Mesenchymal stem cell (in vitro differentiated cells and primary cell): ENCODE measurements around the gene CD9.
A peak's percentile ranks its signal among the peaks of the same experiment; 100 is the strongest.

Experiments used
- DNase-seq: peaks from one replicate; pipeline ENCODE4 v3.0.0-alpha.2; 2013
- H2AFZ ChIP-seq: one replicate; pipeline ENCODE4 v1.6.1; 2013; ENCODE audit warnings: low read depth, mild to moderate bottlenecking, control low read depth, inconsistent platforms, low read length, moderate library complexity
- H2AK5ac ChIP-seq: 2 replicates; pipeline ENCODE4 v1.6.1; 2013; ENCODE audit warnings: low read length, moderate library complexity, mild to moderate bottlenecking, inconsistent platforms; ENCODE audit not compliant: severe bottlenecking
- H2BK120ac ChIP-seq: one replicate; pipeline ENCODE4 v1.6.1; 2013; ENCODE audit warnings: low read depth, mild to moderate bottlenecking, inconsistent platforms, low read length, moderate library complexity
- H2BK12ac ChIP-seq, 2 experiments: one replicate each; pipeline ENCODE4 v1.6.1; 2013; ENCODE audit warnings: inconsistent platforms in 2 of 2, low read length in 2 of 2, mild to moderate bottlenecking in 2 of 2, moderate library complexity in 2 of 2, control low read depth in 1 of 2
- H2BK15ac ChIP-seq: one replicate; pipeline ENCODE4 v1.6.1; 2013; ENCODE audit warnings: mild to moderate bottlenecking, low read depth, inconsistent platforms; ENCODE audit not compliant: poor library complexity, severe bottlenecking
- H2BK5ac ChIP-seq: 2 replicates; pipeline ENCODE4 v1.6.1; 2013; ENCODE audit warnings: low read depth, mild to moderate bottlenecking, low read length, control low read depth, inconsistent platforms; ENCODE audit not compliant: poor library complexity, severe bottlenecking
- H3K14ac ChIP-seq, 2 experiments: one replicate each; pipeline ENCODE4 v1.6.1; 2013; ENCODE audit warnings: inconsistent platforms in 2 of 2, low read length in 2 of 2, control low read depth in 1 of 2, mild to moderate bottlenecking in 1 of 2, moderate library complexity in 1 of 2
- H3K18ac ChIP-seq, 2 experiments: one replicate each; pipeline ENCODE4 v1.6.1; 2013; ENCODE audit warnings: inconsistent platforms in 2 of 2, low read length in 2 of 2, control low read depth in 1 of 2, low read depth in 1 of 2, mild to moderate bottlenecking in 1 of 2
- H3K23ac ChIP-seq, 2 experiments: one replicate each; pipeline ENCODE4 v1.6.1; 2013; ENCODE audit warnings: inconsistent platforms in 2 of 2, low read length in 2 of 2, mild to moderate bottlenecking in 2 of 2, moderate library complexity in 2 of 2, control low read depth in 1 of 2
- H3K27ac ChIP-seq: 2 replicates; pipeline ENCODE4 v1.5.1; 2013; ENCODE audit warnings: mild to moderate bottlenecking, moderate library complexity, low read length, control low read depth, inconsistent platforms; ENCODE audit not compliant: poor library complexity, severe bottlenecking
- H3K27me3 ChIP-seq, 2 experiments: 2 replicates each; pipeline versions ENCODE4 v1.6.1 to v1.7.0; 2013; ENCODE audit warnings: low read length in 2 of 2, mild to moderate bottlenecking in 2 of 2, moderate library complexity in 2 of 2, control low read depth in 1 of 2, inconsistent platforms in 1 of 2; ENCODE audit not compliant: control insufficient read depth in 1 of 2, insufficient read depth in 1 of 2
- H3K36me3 ChIP-seq, 2 experiments: 2 replicates each; pipeline versions ENCODE4 v1.6.1 to v1.7.0; 2013; ENCODE audit warnings: low read length in 2 of 2, control low read depth in 1 of 2, inconsistent platforms in 1 of 2, low read depth in 1 of 2, mild to moderate bottlenecking in 1 of 2; ENCODE audit not compliant: insufficient read depth in 2 of 2, control insufficient read depth in 1 of 2
- H3K4ac ChIP-seq, 2 experiments: one replicate each; pipeline ENCODE4 v1.6.1; 2013; ENCODE audit warnings: inconsistent platforms in 2 of 2, low read length in 2 of 2, mild to moderate bottlenecking in 2 of 2, moderate library complexity in 2 of 2, control low read depth in 1 of 2, low read depth in 1 of 2
- H3K4me1 ChIP-seq: 2 replicates; pipeline ENCODE4 v1.6.1; 2013; ENCODE audit warnings: low read depth, low read length, control low read depth; ENCODE audit not compliant: control insufficient read depth, insufficient read depth
- H3K4me2 ChIP-seq: 2 replicates; pipeline ENCODE4 v1.6.1; 2013; ENCODE audit warnings: low read length, mild to moderate bottlenecking, inconsistent platforms; ENCODE audit not compliant: poor library complexity, severe bottlenecking
- H3K4me3 ChIP-seq, 2 experiments: 2 replicates each; pipeline versions ENCODE4 v1.5.1 to v1.7.0; 2013; ENCODE audit warnings: low read length in 2 of 2, mild to moderate bottlenecking in 2 of 2, control low read depth in 1 of 2, low read depth in 1 of 2; ENCODE audit not compliant: insufficient read depth in 1 of 2
- H3K79me1 ChIP-seq: replicated peaks from 2 replicates; pipeline ENCODE4 v1.6.1; 2013; ENCODE audit warnings: mild to moderate bottlenecking, control low read depth, low read length, inconsistent platforms; ENCODE audit not compliant: poor library complexity, severe bottlenecking
- H3K9ac ChIP-seq: 2 replicates; pipeline ENCODE4 v1.7.0; 2013; ENCODE audit warnings: mild to moderate bottlenecking, low read length, moderate library complexity
- H3K9me3 ChIP-seq: 2 replicates; pipeline ENCODE4 v1.7.0; 2013; ENCODE audit warnings: mild to moderate bottlenecking, low read length; ENCODE audit not compliant: control insufficient read depth
- H4K8ac ChIP-seq: one replicate; pipeline ENCODE4 v1.6.1; 2013; ENCODE audit warnings: inconsistent platforms, mild to moderate bottlenecking, low read length, moderate library complexity
- H4K91ac ChIP-seq: one replicate; pipeline ENCODE4 v1.6.1; 2013; ENCODE audit warnings: mild to moderate bottlenecking, low read length, inconsistent platforms
- WGBS: methylation state at CpG from one replicate; pipeline ENCODE4 v1.1.7; 2013; ENCODE audit warnings: mixed read lengths; 5-methylcytosine and 5-hydroxymethylcytosine counted together

CD9 gene

GRCh38 chr12:6277982-6278438 is 77.8 kb downstream of the CD9 start:
- peak overlapping the region; percentile 91 for H4K8ac ChIP-seq
- H3K14ac ChIP-seq, result peak overlapping the region in 1 of 2 experiments; percentile 44
- H3K4me3 ChIP-seq, result peak overlapping the region in 1 of 2 experiments; percentile 70
- H2BK15ac ChIP-seq, result peak overlapping the region; percentile 87
- WGBS, result 66% methylated on average over 15 of the region's 15 CpGs
- H3K79me1 ChIP-seq, result no peaks in the 10 kb centered on the region
- peak overlapping the region in 1 of 2 experiments; percentile 50 for H2BK12ac ChIP-seq
- peak overlapping the region; percentile 87 for H3K9ac ChIP-seq
- H3K4me1 ChIP-seq, result peaks cover 35% of the 10 kb centered on the region
- peak overlapping the region; percentile 84 for H3K4me2 ChIP-seq
- peak overlapping the region; percentile 30 for H2AFZ ChIP-seq
- H3K27me3 ChIP-seq, result peaks cover 0 to 11% of the 10 kb centered on the region in 2 experiments
- peak overlapping the region; percentile 87 for H4K91ac ChIP-seq
- H3K9me3 ChIP-seq, result no peaks in the 10 kb centered on the region
- peak overlapping the region; percentile 29 to 65 for H3K4ac ChIP-seq
- peak overlapping the region; percentile 68 to 82 for H3K18ac ChIP-seq
- peak overlapping the region; percentile 94 for H2BK120ac ChIP-seq
- H3K23ac ChIP-seq, result no peak overlapping the region
- no peak for DNase-seq
- H3K27ac ChIP-seq, result no peak overlapping the region
- no peak overlapping the region for H2BK5ac ChIP-seq
- no peaks in the 10 kb centered on the region for H3K36me3 ChIP-seq
- H2AK5ac ChIP-seq, result no peak overlapping the region

GRCh38 chr12:6278439-6279255 is 78.4 kb downstream of the CD9 start:
- Histone ChIP-seq H3K79me1 (no peaks in the 10 kb centered on the region), H3K36me3 (no peaks in the 10 kb centered on the region), H3K18ac (peak overlapping the region; percentile 82 to 92), H2BK15ac (peak overlapping the region; percentile 87), H2BK5ac (peak overlapping the region; percentile 67), H3K9me3 (no peaks in the 10 kb centered on the region), H3K4me2 (peak overlapping the region; percentile 84), H3K4me1 (peaks cover 33% of the 10 kb centered on the region), H2AK5ac (no peak overlapping the region), H2BK12ac (peak overlapping the region; percentile 88 to 99), H3K27ac (no peak overlapping the region), H3K4me3 (peak overlapping the region; percentile 69 to 70), H3K9ac (peak overlapping the region; percentile 87), H3K27me3 (peaks cover 0 to 8% of the 10 kb centered on the region in 2 experiments), H3K23ac (no peak overlapping the region), H4K8ac (peak overlapping the region; percentile 91), H2BK120ac (peak overlapping the region; percentile 94), H2AFZ (peak overlapping the region; percentile 30), H3K4ac (peak overlapping the region; percentile 29 to 90), H4K91ac (peak overlapping the region; percentile 87), H3K14ac (peak overlapping the region; percentile 44 to 88)
- DNase-seq, result peak; percentile 81
- 16% methylated on average over 67 of the region's 88 CpGs for WGBS

GRCh38 chr12:6279256-6279628 is 79.0 kb downstream of the CD9 start:
- H2AFZ ChIP-seq, result peak overlapping the region; percentile 7
- 89% methylated on average over 12 of the region's 12 CpGs for WGBS
- H2BK12ac ChIP-seq, result peak overlapping the region; percentile 88 to 99
- DNase-seq, result no peak
- peak overlapping the region; percentile 72 to 92 for H3K18ac ChIP-seq
- H4K8ac ChIP-seq, result peak overlapping the region; percentile 89
- H3K4ac ChIP-seq, result peak overlapping the region; percentile 61 to 90
- peak overlapping the region; percentile 72 for H3K27ac ChIP-seq
- peak overlapping the region; percentile 79 for H2AK5ac ChIP-seq
- H3K27me3 ChIP-seq, result peaks cover 0 to 3% of the 10 kb centered on the region in 2 experiments
- H3K36me3 ChIP-seq, result no peaks in the 10 kb centered on the region
- peak overlapping the region; percentile 45 for H3K9ac ChIP-seq
- peak overlapping the region; percentile 51 for H2BK120ac ChIP-seq
- H2BK5ac ChIP-seq, result peak overlapping the region; percentile 33
- H3K4me3 ChIP-seq, result peak overlapping the region in 1 of 2 experiments; percentile 44
- peaks cover 33% of the 10 kb centered on the region for H3K4me1 ChIP-seq
- H3K23ac ChIP-seq, result no peak overlapping the region
- no peak overlapping the region for H3K14ac ChIP-seq
- H3K9me3 ChIP-seq, result no peaks in the 10 kb centered on the region
- no peak overlapping the region for H3K4me2 ChIP-seq
- peak overlapping the region; percentile 96 for H4K91ac ChIP-seq
- no peaks in the 10 kb centered on the region for H3K79me1 ChIP-seq
- H2BK15ac ChIP-seq, result peak overlapping the region; percentile 97

- Histone ChIP-seq H3K27ac (peak overlapping the region; percentile 72), H3K4ac (peak overlapping the region; percentile 61 to 90), H4K91ac (peak overlapping the region; percentile 96), H3K4me2 (no peak overlapping the region), H3K36me3 (no peaks in the 10 kb centered on the region), H3K4me1 (peaks cover 35% of the 10 kb centered on the region), H2BK5ac (no peak overlapping the region), H2AFZ (peak overlapping the region; percentile 7), H2BK15ac (peak overlapping the region; percentile 97), H3K18ac (peak overlapping the region; percentile 72 to 92), H3K79me1 (no peaks in the 10 kb centered on the region), H3K9me3 (no peaks in the 10 kb centered on the region), H2AK5ac (peak overlapping the region; percentile 79), H2BK12ac (peak overlapping the region; percentile 88 to 99), H3K14ac (peak overlapping the region in 1 of 2 experiments; percentile 61), H3K23ac (no peak overlapping the region), H3K9ac (peak overlapping the region; percentile 45), H3K4me3 (no peak overlapping the region), H2BK120ac (peak overlapping the region; percentile 51), H3K27me3 (peaks cover 0 to 3% of the 10 kb centered on the region in 2 experiments), H4K8ac (peak overlapping the region; percentile 89)
- DNase-seq, result no peak
- 86% methylated on average over 6 of the region's 8 CpGs for WGBS
Observed at GRCh38 chr12:6279631-6280030, 79.4 kb downstream of the CD9 start.
